Mesenchymal stem cell (in vitro differentiated cells and primary cell): ENCODE results near the gene GSAP.

ENCODE experiments used
- DNase-seq: peaks from one replicate; pipeline ENCODE4 v3.0.0-alpha.2; 2013
- H2AFZ ChIP-seq: one replicate; pipeline ENCODE4 v1.6.1; 2013; ENCODE audit warnings: low read depth, mild to moderate bottlenecking, control low read depth, inconsistent platforms, low read length, moderate library complexity
- H2AK5ac ChIP-seq: 2 replicates; pipeline ENCODE4 v1.6.1; 2013; ENCODE audit warnings: low read length, moderate library complexity, mild to moderate bottlenecking, inconsistent platforms; ENCODE audit not compliant: severe bottlenecking
- H2BK120ac ChIP-seq: one replicate; pipeline ENCODE4 v1.6.1; 2013; ENCODE audit warnings: low read depth, mild to moderate bottlenecking, inconsistent platforms, low read length, moderate library complexity
- H2BK12ac ChIP-seq, 2 experiments: one replicate each; pipeline ENCODE4 v1.6.1; 2013; ENCODE audit warnings: inconsistent platforms in 2 of 2, low read length in 2 of 2, mild to moderate bottlenecking in 2 of 2, moderate library complexity in 2 of 2, control low read depth in 1 of 2
- H2BK15ac ChIP-seq: one replicate; pipeline ENCODE4 v1.6.1; 2013; ENCODE audit warnings: mild to moderate bottlenecking, low read depth, inconsistent platforms; ENCODE audit not compliant: poor library complexity, severe bottlenecking
- H2BK5ac ChIP-seq: 2 replicates; pipeline ENCODE4 v1.6.1; 2013; ENCODE audit warnings: low read depth, mild to moderate bottlenecking, low read length, control low read depth, inconsistent platforms; ENCODE audit not compliant: poor library complexity, severe bottlenecking
- H3K14ac ChIP-seq, 2 experiments: one replicate each; pipeline ENCODE4 v1.6.1; 2013; ENCODE audit warnings: inconsistent platforms in 2 of 2, low read length in 2 of 2, control low read depth in 1 of 2, mild to moderate bottlenecking in 1 of 2, moderate library complexity in 1 of 2
- H3K18ac ChIP-seq, 2 experiments: one replicate each; pipeline ENCODE4 v1.6.1; 2013; ENCODE audit warnings: inconsistent platforms in 2 of 2, low read length in 2 of 2, control low read depth in 1 of 2, low read depth in 1 of 2, mild to moderate bottlenecking in 1 of 2
- H3K23ac ChIP-seq, 2 experiments: one replicate each; pipeline ENCODE4 v1.6.1; 2013; ENCODE audit warnings: inconsistent platforms in 2 of 2, low read length in 2 of 2, mild to moderate bottlenecking in 2 of 2, moderate library complexity in 2 of 2, control low read depth in 1 of 2
- H3K27ac ChIP-seq: 2 replicates; pipeline ENCODE4 v1.5.1; 2013; ENCODE audit warnings: mild to moderate bottlenecking, moderate library complexity, low read length, control low read depth, inconsistent platforms; ENCODE audit not compliant: poor library complexity, severe bottlenecking
- H3K27me3 ChIP-seq, 2 experiments: 2 replicates each; pipeline versions ENCODE4 v1.6.1 to v1.7.0; 2013; ENCODE audit warnings: low read length in 2 of 2, mild to moderate bottlenecking in 2 of 2, moderate library complexity in 2 of 2, control low read depth in 1 of 2, inconsistent platforms in 1 of 2; ENCODE audit not compliant: control insufficient read depth in 1 of 2, insufficient read depth in 1 of 2
- H3K36me3 ChIP-seq, 2 experiments: 2 replicates each; pipeline versions ENCODE4 v1.6.1 to v1.7.0; 2013; ENCODE audit warnings: low read length in 2 of 2, control low read depth in 1 of 2, inconsistent platforms in 1 of 2, low read depth in 1 of 2, mild to moderate bottlenecking in 1 of 2; ENCODE audit not compliant: insufficient read depth in 2 of 2, control insufficient read depth in 1 of 2
- H3K4ac ChIP-seq, 2 experiments: one replicate each; pipeline ENCODE4 v1.6.1; 2013; ENCODE audit warnings: inconsistent platforms in 2 of 2, low read length in 2 of 2, mild to moderate bottlenecking in 2 of 2, moderate library complexity in 2 of 2, control low read depth in 1 of 2, low read depth in 1 of 2
- H3K4me1 ChIP-seq: 2 replicates; pipeline ENCODE4 v1.6.1; 2013; ENCODE audit warnings: low read depth, low read length, control low read depth; ENCODE audit not compliant: control insufficient read depth, insufficient read depth
- H3K4me2 ChIP-seq: 2 replicates; pipeline ENCODE4 v1.6.1; 2013; ENCODE audit warnings: low read length, mild to moderate bottlenecking, inconsistent platforms; ENCODE audit not compliant: poor library complexity, severe bottlenecking
- H3K4me3 ChIP-seq, 2 experiments: 2 replicates each; pipeline versions ENCODE4 v1.5.1 to v1.7.0; 2013; ENCODE audit warnings: low read length in 2 of 2, mild to moderate bottlenecking in 2 of 2, control low read depth in 1 of 2, low read depth in 1 of 2; ENCODE audit not compliant: insufficient read depth in 1 of 2
- H3K79me1 ChIP-seq: replicated peaks from 2 replicates; pipeline ENCODE4 v1.6.1; 2013; ENCODE audit warnings: mild to moderate bottlenecking, control low read depth, low read length, inconsistent platforms; ENCODE audit not compliant: poor library complexity, severe bottlenecking
- H3K9ac ChIP-seq: 2 replicates; pipeline ENCODE4 v1.7.0; 2013; ENCODE audit warnings: mild to moderate bottlenecking, low read length, moderate library complexity
- H3K9me3 ChIP-seq: 2 replicates; pipeline ENCODE4 v1.7.0; 2013; ENCODE audit warnings: mild to moderate bottlenecking, low read length; ENCODE audit not compliant: control insufficient read depth
- H4K8ac ChIP-seq: one replicate; pipeline ENCODE4 v1.6.1; 2013; ENCODE audit warnings: inconsistent platforms, mild to moderate bottlenecking, low read length, moderate library complexity
- H4K91ac ChIP-seq: one replicate; pipeline ENCODE4 v1.6.1; 2013; ENCODE audit warnings: mild to moderate bottlenecking, low read length, inconsistent platforms
- WGBS: methylation state at CpG from one replicate; pipeline ENCODE4 v1.1.7; 2013; ENCODE audit warnings: mixed read lengths; 5-methylcytosine and 5-hydroxymethylcytosine counted together

The GSAP gene

GRCh38 chr7:77427996-77428603 lies 12.0 kb upstream of the GSAP start:
- WGBS = 12% methylated on average over 4 of the region's 5 CpGs

GRCh38 chr7:77426521-77427051 lies 10.4 kb upstream of the GSAP start:
- Histone ChIP-seq H4K91ac (no peak overlapping the region), H3K27ac (peak overlapping the region; percentile 17), H3K4me1 (peaks cover 3% of the 10 kb centered on the region), H2BK15ac (no peak overlapping the region), H2AFZ (no peak overlapping the region), H3K18ac (no peak overlapping the region), H3K27me3 (no peaks in the 10 kb centered on the region), H3K9ac (peak overlapping the region; percentile 83), H3K4me3 (peak overlapping the region in 1 of 2 experiments; percentile 48), H4K8ac (peak overlapping the region; percentile 19), H3K36me3 (no peaks in the 10 kb centered on the region), H2AK5ac (no peak overlapping the region), H3K79me1 (no peaks in the 10 kb centered on the region), H2BK120ac (no peak overlapping the region), H3K9me3 (no peaks in the 10 kb centered on the region), H3K4ac (peak overlapping the region in 1 of 2 experiments; percentile 24), H3K14ac (no peak overlapping the region), H3K23ac (no peak overlapping the region), H2BK5ac (no peak overlapping the region), H2BK12ac (peak overlapping the region in 1 of 2 experiments; percentile 82), H3K4me2 (peak overlapping the region; percentile 60)
- WGBS = 32% methylated on average over 3 of the region's 5 CpGs
- peak; percentile 74 for DNase-seq

More at GRCh38 chr7:77427996-77428603, 12.0 kb upstream of the GSAP start:
- Histone ChIP-seq H3K9ac (peak overlapping the region; percentile 47), H3K4me3 (no peak overlapping the region), H2AK5ac (no peak overlapping the region), H3K4me1 (peaks cover 3% of the 10 kb centered on the region), H2BK120ac (peak overlapping the region; percentile 22), H3K9me3 (no peaks in the 10 kb centered on the region), H2BK12ac (peak overlapping the region in 1 of 2 experiments; percentile 17), H3K23ac (no peak overlapping the region), H3K14ac (no peak overlapping the region), H4K8ac (peak overlapping the region; percentile 43), H2AFZ (no peak overlapping the region), H3K27me3 (no peaks in the 10 kb centered on the region), H2BK15ac (no peak overlapping the region), H3K27ac (no peak overlapping the region), H3K4ac (peak overlapping the region in 1 of 2 experiments; percentile 54), H2BK5ac (no peak overlapping the region), H3K36me3 (no peaks in the 10 kb centered on the region), H3K79me1 (no peaks in the 10 kb centered on the region), H3K18ac (peak overlapping the region; percentile 44 to 84), H4K91ac (peak overlapping the region; percentile 71), H3K4me2 (no peak overlapping the region)
- peak; percentile 64 for DNase-seq

GRCh38 chr7:77426052-77426404 lies 9.9 kb upstream of the GSAP start:
- H3K18ac ChIP-seq = no peak overlapping the region
- H2BK15ac ChIP-seq = no peak overlapping the region
- H3K23ac ChIP-seq = no peak overlapping the region
- WGBS = no CpG with 5 or more reads among the region's 5 CpGs
- DNase-seq = no peak
- no peak overlapping the region for H4K8ac ChIP-seq
- peaks cover 3% of the 10 kb centered on the region for H3K4me1 ChIP-seq
- peak overlapping the region in 1 of 2 experiments; percentile 48 for H3K4me3 ChIP-seq
- no peak overlapping the region for H4K91ac ChIP-seq
- H3K36me3 ChIP-seq = no peaks in the 10 kb centered on the region
- no peaks in the 10 kb centered on the region for H3K9me3 ChIP-seq
- H3K4ac ChIP-seq = no peak overlapping the region
- H2AK5ac ChIP-seq = no peak overlapping the region
- no peak overlapping the region for H2BK12ac ChIP-seq
- H2AFZ ChIP-seq = no peak overlapping the region
- H3K4me2 ChIP-seq = no peak overlapping the region
- H3K27ac ChIP-seq = no peak overlapping the region
- no peak overlapping the region for H2BK5ac ChIP-seq
- H3K27me3 ChIP-seq = no peaks in the 10 kb centered on the region
- H3K9ac ChIP-seq = peak overlapping the region; percentile 83
- H3K14ac ChIP-seq = no peak overlapping the region
- no peaks in the 10 kb centered on the region for H3K79me1 ChIP-seq
- no peak overlapping the region for H2BK120ac ChIP-seq

GRCh38 chr7:77425101-77426051 lies 9.2 kb upstream of the GSAP start:
- H3K4me2 ChIP-seq = peak overlapping the region; percentile 71
- H3K27me3 ChIP-seq = no peaks in the 10 kb centered on the region
- H2AK5ac ChIP-seq = no peak overlapping the region
- peak overlapping the region; percentile 38 for H3K27ac ChIP-seq
- H3K36me3 ChIP-seq = no peaks in the 10 kb centered on the region
- H3K79me1 ChIP-seq = no peaks in the 10 kb centered on the region
- 16% methylated on average over 7 of the region's 10 CpGs for WGBS
- peak overlapping the region in 1 of 2 experiments; percentile 48 for H3K4me3 ChIP-seq
- H2AFZ ChIP-seq = no peak overlapping the region
- H3K9ac ChIP-seq = peak overlapping the region; percentile 83
- H2BK15ac ChIP-seq = no peak overlapping the region
- H2BK120ac ChIP-seq = peak overlapping the region; percentile 15
- H3K4me1 ChIP-seq = peaks cover 3% of the 10 kb centered on the region
- H2BK5ac ChIP-seq = no peak overlapping the region
- H2BK12ac ChIP-seq = no peak overlapping the region
- DNase-seq = peak; percentile 81
- no peak overlapping the region for H4K8ac ChIP-seq
- no peak overlapping the region for H3K4ac ChIP-seq
- peak overlapping the region; percentile 11 for H4K91ac ChIP-seq
- H3K23ac ChIP-seq = no peak overlapping the region
- H3K18ac ChIP-seq = peak overlapping the region in 1 of 2 experiments; percentile 74
- H3K14ac ChIP-seq = no peak overlapping the region
- no peaks in the 10 kb centered on the region for H3K9me3 ChIP-seq
